Measurements from ENCODE around the gene PHIP.
"Not testable (repeated sequence)": the region's sequence is repeated elsewhere in the genome, so short reads cannot be mapped to it uniquely, and the experiment has no call there.

Gene PHIP

GRCh38 chr6:79078075-79078969 is at the start of gene PHIP:
TSS of gene PHIP (minus strand) at chr6:79078254. CDS start at chr6:79078068, 186 bp downstream.
- peak; percentile 80 to 82 for DNase-seq (ENCODE audit: low read depth in 2 of 2)

GRCh38 chr6:79127660-79128059 is 49.6 kb upstream of the PHIP start:
- DNase-seq (ENCODE audit: low read depth in 2 of 2) = no peak

- no peak for DNase-seq (ENCODE audit: low read depth in 2 of 2)
Measured at GRCh38 chr6:79119217-79119616, 41.2 kb upstream of the PHIP start.

GRCh38 chr6:79117752-79118151 is 39.7 kb upstream of the PHIP start:
- DNase-seq (ENCODE audit: low read depth in 2 of 2) = no peak

GRCh38 chr6:79115553-79116182 is 37.6 kb upstream of the PHIP start:
- no peak for DNase-seq (ENCODE audit: low read depth in 2 of 2)

GRCh38 chr6:79111549-79111948 is 33.5 kb upstream of the PHIP start:
- DNase-seq (ENCODE audit: low read depth in 2 of 2) = no peak

- DNase-seq (ENCODE audit: low read depth in 2 of 2) = no peak
Measured at GRCh38 chr6:79101164-79101563, 23.1 kb upstream of the PHIP start.

- no peak for DNase-seq (ENCODE audit: low read depth in 2 of 2)
Measured at GRCh38 chr6:79100304-79100703, 22.2 kb upstream of the PHIP start.

GRCh38 chr6:79094938-79095337 is 16.9 kb upstream of the PHIP start:
- DNase-seq (ENCODE audit: low read depth in 2 of 2) = no peak

GRCh38 chr6:79091801-79092200 is 13.7 kb upstream of the PHIP start:
- not testable (repeated sequence) for DNase-seq (ENCODE audit: low read depth in 2 of 2)

GRCh38 chr6:79089552-79090404 is 11.7 kb upstream of the PHIP start:
- DNase-seq (ENCODE audit: low read depth in 2 of 2) = no peak

- no peak for DNase-seq (ENCODE audit: low read depth in 2 of 2)
Measured at GRCh38 chr6:79084693-79085092, 6.6 kb upstream of the PHIP start.

GRCh38 chr6:79082304-79082703 is 4.2 kb upstream of the PHIP start:
- no peak for DNase-seq (ENCODE audit: low read depth in 2 of 2)

- no peak for DNase-seq (ENCODE audit: low read depth in 2 of 2)
Measured at GRCh38 chr6:79081663-79082062, 3.6 kb upstream of the PHIP start.

GRCh38 chr6:79079561-79080041 is 1.5 kb upstream of the PHIP start:
- no peak for DNase-seq (ENCODE audit: low read depth in 2 of 2)

- no peak for DNase-seq (ENCODE audit: low read depth in 2 of 2)
Measured at GRCh38 chr6:79077715-79078074, 359 bp downstream of the PHIP start.

GRCh38 chr6:79076782-79077641 is 1.0 kb downstream of the PHIP start:
- peak; percentile 73 to 75 for DNase-seq (ENCODE audit: low read depth in 2 of 2)

- DNase-seq (ENCODE audit: low read depth in 2 of 2) = no peak
Measured at GRCh38 chr6:79076160-79076559, 1.9 kb downstream of the PHIP start.

GRCh38 chr6:79073888-79074287 is 4.2 kb downstream of the PHIP start:
- DNase-seq (ENCODE audit: low read depth in 2 of 2) = no peak

GRCh38 chr6:79072640-79073181 is 5.3 kb downstream of the PHIP start:
- DNase-seq (ENCODE audit: low read depth in 2 of 2) = no peak

GRCh38 chr6:79071547-79071946 is 6.5 kb downstream of the PHIP start:
- no peak for DNase-seq (ENCODE audit: low read depth in 2 of 2)
